ENCODE measurements around the gene RBFOX2. TPM values are rescaled to one million over a fixed set of nuclear protein-coding genes. Genes with fewer than 3 reads are reported as not detected.
A peak's percentile ranks its signal among the peaks of the same experiment; 100 is the strongest.
"Not testable (repeated sequence)": the region's sequence is repeated elsewhere in the genome, so short reads cannot be mapped to it uniquely, and the experiment has no call there.

The RBFOX2 gene
- total RNA-seq, 1 donor from 2014 or later = 58.1 TPM

- Histone ChIP-seq H3K27ac (no peak overlapping the region), H3K36me3 (no peaks in the 10 kb centered on the region), H3K27me3 (no peaks in the 10 kb centered on the region), H3K4me1 (peaks cover 0 to 3% of the 10 kb centered on the region in 2 donors), H3K9me3 (no peaks in the 10 kb centered on the region), H3K4me3 (no peak overlapping the region)
- no peak for DNase-seq (ENCODE audit: low spot score in 2 of 2)
- no peak for TF ChIP-seq CTCF (IDR thresholded peaks at IDR 0.05)
- intact Hi-C loops (cut with DNase I) = no loop called here
These were observed 35.7 kb upstream of the RBFOX2 start for GRCh38 chr22:36064358-36064757.

GRCh38 chr22:36056980-36057379 lies 28.4 kb upstream of the RBFOX2 start:
- intact Hi-C loops (cut with DNase I) = no loop called here
- TF ChIP-seq CTCF (IDR thresholded peaks at IDR 0.05) = no peak
- H3K27me3 ChIP-seq = no peaks in the 10 kb centered on the region
- DNase-seq (ENCODE audit: low spot score in 2 of 2) = no peak
- H3K4me3 ChIP-seq = no peak overlapping the region
- H3K27ac ChIP-seq = no peak overlapping the region
- no peaks in the 10 kb centered on the region for H3K36me3 ChIP-seq
- H3K9me3 ChIP-seq = no peaks in the 10 kb centered on the region
- peaks cover 0 to 4% of the 10 kb centered on the region in 2 donors for H3K4me1 ChIP-seq

- no peak for DNase-seq (ENCODE audit: low spot score in 2 of 2)
- TF ChIP-seq CTCF (IDR thresholded peaks at IDR 0.05) = no peak
- H3K27me3 ChIP-seq = no peaks in the 10 kb centered on the region
- peak overlapping the region in 1 of 2 donors; percentile 38 for H3K4me3 ChIP-seq
- no peaks in the 10 kb centered on the region for H3K36me3 ChIP-seq
- intact Hi-C loops (cut with DNase I) = no loop called here
- H3K9me3 ChIP-seq = no peaks in the 10 kb centered on the region
- H3K27ac ChIP-seq = peak overlapping the region in 1 of 2 donors; percentile 28
- H3K4me1 ChIP-seq = peaks cover 0 to 4% of the 10 kb centered on the region in 2 donors
These were observed 27.0 kb upstream of the RBFOX2 start for GRCh38 chr22:36055376-36056295.

GRCh38 chr22:36054446-36054845 lies 25.8 kb upstream of the RBFOX2 start:
- H3K27me3 ChIP-seq; H3K4me3 ChIP-seq; DNase-seq (ENCODE audit: low spot score in 2 of 2); H3K36me3 ChIP-seq; H3K9me3 ChIP-seq; H3K27ac ChIP-seq; H3K4me1 ChIP-seq; intact Hi-C loops (cut with DNase I): not testable (repeated sequence)

- H3K9me3 ChIP-seq = no peaks in the 10 kb centered on the region
- no peaks in the 10 kb centered on the region for H3K36me3 ChIP-seq
- peaks cover 0 to 4% of the 10 kb centered on the region in 2 donors for H3K4me1 ChIP-seq
- no peak for TF ChIP-seq CTCF (IDR thresholded peaks at IDR 0.05)
- no peak overlapping the region for H3K4me3 ChIP-seq
- no peaks in the 10 kb centered on the region for H3K27me3 ChIP-seq
- DNase-seq (ENCODE audit: low spot score in 2 of 2) = no peak
- H3K27ac ChIP-seq = no peak overlapping the region
- intact Hi-C loops (cut with DNase I) = no loop called here
These were observed 24.9 kb upstream of the RBFOX2 start for GRCh38 chr22:36053242-36054147.

Data from ascending aorta (tissue), 2 donors.